ENCODE data around the gene FARP1.

Gene FARP1

GRCh38 chr13:98490195-98490836 is 347.4 kb downstream of the FARP1 start:
- no peak for DNase-seq

GRCh38 chr13:98490866-98491265 is 348.0 kb downstream of the FARP1 start:
- no peak for DNase-seq

- DNase-seq: no peak
Observed at GRCh38 chr13:98492335-98493041, 349.6 kb downstream of the FARP1 start.

- no peak for DNase-seq
Observed at GRCh38 chr13:98493042-98493712, 350.3 kb downstream of the FARP1 start.

- DNase-seq: no peak
Observed at GRCh38 chr13:98494769-98495168, 351.9 kb downstream of the FARP1 start.

- DNase-seq: no peak
Observed at GRCh38 chr13:98495627-98496478, 353.0 kb downstream of the FARP1 start.

GRCh38 chr13:98496479-98496791 is 353.5 kb downstream of the FARP1 start:
- DNase-seq: no peak

GRCh38 chr13:98496966-98497365 is 354.1 kb downstream of the FARP1 start:
- no peak for DNase-seq

- DNase-seq: no peak
Observed at GRCh38 chr13:98500963-98501421, 358.1 kb downstream of the FARP1 start.

GRCh38 chr13:98503175-98504028 is 360.5 kb downstream of the FARP1 start:
- DNase-seq: no peak

GRCh38 chr13:98504029-98504351 is 361.1 kb downstream of the FARP1 start:
- DNase-seq: no peak

GRCh38 chr13:98504371-98504963 is 361.6 kb downstream of the FARP1 start:
- peak; percentile 46 to 51 for DNase-seq

All from activated T-cell treated with anti-CD3 and anti-CD28 coated beads, Interleukin-2, amount 50 U/mL, for 48 hours (primary cell).